ENCODE results near the gene ANKH.

DNA sequence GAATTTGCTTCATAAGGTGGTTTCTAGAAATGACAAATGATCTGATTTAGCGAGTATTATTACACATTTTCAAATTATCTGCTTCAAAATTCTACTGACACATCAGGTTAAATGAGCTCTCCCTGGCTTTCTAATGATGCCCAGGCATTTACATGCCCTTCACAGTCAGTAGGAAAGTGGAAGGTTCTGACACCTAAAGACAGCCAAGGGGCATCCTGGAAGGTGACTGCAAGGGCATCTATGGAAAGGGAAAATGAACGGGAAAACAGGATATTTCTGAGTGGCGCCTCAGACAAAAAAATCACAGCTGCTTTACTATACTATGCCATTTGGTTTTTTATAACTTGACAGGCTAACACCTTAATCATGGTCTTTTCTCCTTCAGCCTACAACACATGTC, 31.0 kb downstream of the ANKH start:
- no peak for TF ChIP-seq CTCF (conservative IDR thresholded peaks at IDR 0.05)
- TF ChIP-seq EZH2 (IDR thresholded peaks at IDR 0.05; ENCODE audit: low read depth), result no peak
